ENCODE measurements around the gene NOP56. TPM values are rescaled to one million over a fixed set of nuclear protein-coding genes. Genes with fewer than 3 reads are reported as not detected.
"Not testable (repeated sequence)": the region's sequence is repeated elsewhere in the genome, so short reads cannot be mapped to it uniquely, and the experiment has no call there.

NOP56 gene
- total RNA-seq, 1 donor from 2014 or later, result 30.4 TPM

DNA sequence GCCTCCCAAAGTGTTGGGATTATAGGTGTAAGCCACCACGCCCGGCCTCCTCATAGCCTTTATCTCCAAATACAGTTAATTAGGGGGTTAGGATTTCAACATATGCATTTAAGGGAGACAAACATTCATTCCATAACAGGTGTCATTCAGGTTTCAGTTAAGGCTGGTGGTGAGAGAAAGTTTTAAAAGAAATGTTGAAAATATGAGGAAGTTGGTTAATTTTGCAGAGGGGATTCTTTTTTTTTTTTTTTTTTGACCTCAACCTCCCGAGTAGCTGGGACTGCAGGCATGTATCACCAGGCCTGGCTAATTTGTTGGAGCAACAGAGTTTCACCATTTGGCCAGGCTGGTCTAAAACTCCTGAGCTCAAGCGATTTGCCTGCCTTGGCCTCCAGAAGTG, 27.6 kb downstream of the NOP56 start:
- no peak for ATAC-seq
- DNase-seq (ENCODE audit: low spot score), result no peak

DNA sequence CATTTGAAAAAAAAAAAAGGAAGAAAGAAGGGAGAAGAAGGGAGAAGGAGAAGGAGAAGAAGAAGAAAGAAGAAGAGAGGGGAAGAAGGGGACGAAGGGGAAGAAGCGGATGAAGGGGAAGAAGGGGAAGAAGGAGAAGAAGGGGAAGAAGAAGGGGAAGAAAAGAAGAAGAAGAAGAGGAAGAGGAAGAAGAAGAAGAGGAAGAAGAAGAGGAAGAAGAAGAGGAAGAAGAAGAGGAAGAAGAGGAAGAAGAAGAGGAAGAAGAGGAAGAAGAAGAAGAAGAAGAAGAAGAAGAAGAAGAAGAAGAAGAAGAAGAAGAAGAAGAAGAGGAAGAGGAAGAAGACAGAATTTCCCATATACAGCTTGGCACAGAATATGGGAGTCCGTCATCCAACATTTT, 29.6 kb downstream of the NOP56 start:
- ATAC-seq; DNase-seq (ENCODE audit: low spot score): not testable (repeated sequence)

DNA sequence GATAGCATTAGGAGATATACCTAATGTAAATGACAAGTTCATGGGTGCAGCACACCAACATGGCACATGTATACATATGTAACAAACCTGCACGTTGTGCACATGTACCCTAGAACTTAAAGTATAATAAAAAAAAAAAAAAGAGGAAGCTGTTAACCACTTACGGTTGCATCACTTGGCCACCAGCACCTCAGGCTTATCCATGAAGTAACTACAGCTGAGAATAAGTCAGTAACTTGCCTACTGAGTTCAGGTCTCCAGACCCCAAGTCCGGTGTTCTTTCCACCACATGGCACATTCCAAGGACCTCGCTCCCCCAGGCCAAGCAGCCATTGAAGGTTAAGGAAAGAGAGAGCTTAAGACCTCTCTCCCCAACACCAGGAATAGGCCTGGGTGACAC, 32.4 kb downstream of the NOP56 start:
- not testable (repeated sequence) for ATAC-seq; DNase-seq (ENCODE audit: low spot score)

DNA sequence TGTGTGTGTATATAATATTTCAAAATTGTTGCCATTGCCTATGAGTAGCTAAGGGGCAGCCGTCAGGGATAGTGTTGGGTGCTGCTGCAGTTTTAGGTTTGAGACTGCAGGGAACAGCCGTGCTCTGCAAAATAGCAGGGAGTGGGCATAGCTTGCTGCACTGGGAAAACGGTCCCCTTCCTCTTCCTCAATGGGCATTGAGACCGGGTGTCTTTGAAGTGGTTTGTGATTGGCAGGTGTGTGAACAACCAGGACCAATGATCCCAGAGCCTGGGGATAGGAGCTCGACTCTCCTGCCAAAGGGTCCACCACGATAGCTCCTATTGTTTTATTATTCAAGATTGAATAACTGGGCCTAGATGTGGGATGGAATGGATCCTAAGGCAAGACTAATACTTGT, 35.1 kb downstream of the NOP56 start:
- DNase-seq (ENCODE audit: low spot score) (no peak), ATAC-seq (no peak)

DNA sequence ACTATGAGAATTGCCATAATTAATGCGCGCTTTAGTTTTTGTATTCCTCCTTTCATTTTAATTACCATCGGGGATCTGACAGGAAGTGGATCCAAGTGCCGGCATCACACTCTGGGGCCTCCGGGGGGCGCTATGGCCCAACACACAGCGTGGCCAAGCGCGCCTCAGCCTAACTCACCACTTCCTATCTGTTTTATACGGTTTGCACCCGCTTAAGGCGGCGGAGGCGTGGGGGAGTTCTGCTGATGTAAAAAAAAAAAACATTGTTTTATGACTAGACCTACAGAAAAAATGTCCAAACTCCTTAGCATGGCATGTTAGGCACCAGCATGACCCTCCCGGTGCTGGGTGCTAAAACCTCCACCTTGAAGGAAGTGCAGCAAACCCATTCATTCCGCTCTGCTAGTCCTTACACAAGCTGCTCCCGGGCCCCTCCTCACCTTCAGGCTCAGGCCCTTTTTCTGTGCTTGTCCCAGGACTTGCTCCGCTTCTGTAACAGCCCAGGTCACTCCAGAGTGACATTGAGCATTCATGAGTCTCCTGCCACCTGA, 35.7 kb downstream of the NOP56 start:
- ATAC-seq (peak; percentile 48), DNase-seq (ENCODE audit: low spot score) (no peak)

DNA sequence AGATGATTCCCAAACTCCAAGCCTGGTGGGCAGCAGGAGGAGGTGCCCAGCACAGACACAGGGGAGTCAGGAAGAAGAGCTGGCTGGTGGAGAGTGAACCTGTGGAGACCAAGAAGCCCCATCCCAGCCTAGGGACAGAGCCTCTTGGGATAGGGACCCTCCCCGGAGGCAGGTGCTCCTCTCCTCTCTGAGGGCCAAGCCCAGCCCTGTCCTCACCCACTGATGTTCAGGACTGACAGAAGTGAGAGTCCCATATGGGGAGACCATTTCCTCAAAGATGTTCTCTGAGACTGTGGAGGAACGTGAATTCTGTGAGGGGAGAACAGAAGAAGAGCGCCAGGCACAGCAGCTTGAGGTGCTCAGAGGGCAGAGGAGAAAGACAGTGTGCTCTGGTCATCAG, 37.8 kb downstream of the NOP56 start:
- no peak for ATAC-seq
- no peak for DNase-seq (ENCODE audit: low spot score)

DNA sequence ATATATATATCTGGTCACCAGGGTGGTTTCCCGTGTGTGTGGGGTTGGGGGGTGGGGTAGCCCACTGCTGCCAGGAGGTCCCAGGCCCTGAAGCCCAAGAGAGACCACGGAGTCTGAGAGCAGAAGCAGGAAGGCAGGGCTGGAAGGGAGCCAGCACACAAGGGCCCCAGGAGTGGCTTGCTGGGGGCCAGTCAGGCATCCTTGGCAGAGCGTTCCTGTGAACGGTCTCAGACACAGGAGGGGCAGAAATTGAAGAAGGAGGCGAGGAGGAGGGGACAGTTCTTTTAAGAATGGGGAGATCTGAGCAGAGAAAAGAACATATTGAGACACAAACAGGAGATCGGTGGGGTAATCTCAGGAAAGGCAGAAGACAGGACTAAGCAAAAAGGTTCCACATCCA, 38.3 kb downstream of the NOP56 start:
- no peak for DNase-seq (ENCODE audit: low spot score)
- ATAC-seq, result no peak

DNA sequence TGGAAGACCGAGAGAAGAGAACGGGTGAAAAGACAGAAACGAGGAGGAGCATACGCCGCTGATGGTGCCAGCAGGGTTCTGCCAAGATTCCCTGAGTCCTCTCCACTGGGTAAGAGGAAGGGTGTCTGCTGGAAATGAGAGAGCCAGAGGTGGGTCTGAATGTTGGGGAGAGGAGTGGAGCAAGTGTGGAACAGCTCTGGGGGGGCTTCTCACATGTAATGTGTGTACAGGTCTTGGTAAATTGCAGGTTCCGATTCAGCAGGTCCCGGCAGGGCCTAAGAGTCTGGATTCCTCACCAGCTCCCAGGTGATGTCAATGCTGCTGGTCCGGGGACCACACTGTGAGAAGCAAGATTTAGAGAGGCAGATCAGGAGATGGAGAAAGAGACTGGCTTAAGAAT, 38.7 kb downstream of the NOP56 start:
- ATAC-seq (no peak), DNase-seq (ENCODE audit: low spot score) (no peak)

DNA sequence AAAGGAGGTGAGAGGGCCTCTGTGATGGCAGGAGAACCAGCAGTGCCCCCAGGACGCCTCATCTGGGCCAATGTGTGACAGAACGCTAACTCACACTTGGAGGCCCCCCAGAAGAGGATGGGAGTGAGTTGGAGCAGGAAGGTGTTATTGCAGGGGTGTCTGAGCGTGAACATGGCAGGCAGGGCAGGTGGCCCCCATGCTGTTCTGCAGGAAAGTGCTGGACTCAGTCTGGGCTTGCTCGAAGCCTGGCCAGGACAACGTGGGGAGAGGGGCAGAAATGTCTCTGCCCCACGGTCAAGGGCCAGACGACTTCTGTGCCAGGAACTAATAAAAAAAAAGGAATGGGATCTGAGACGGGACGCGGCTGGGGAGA, 39.2 kb downstream of the NOP56 start:
- DNase-seq (ENCODE audit: low spot score), result no peak
- ATAC-seq, result no peak

DNA sequence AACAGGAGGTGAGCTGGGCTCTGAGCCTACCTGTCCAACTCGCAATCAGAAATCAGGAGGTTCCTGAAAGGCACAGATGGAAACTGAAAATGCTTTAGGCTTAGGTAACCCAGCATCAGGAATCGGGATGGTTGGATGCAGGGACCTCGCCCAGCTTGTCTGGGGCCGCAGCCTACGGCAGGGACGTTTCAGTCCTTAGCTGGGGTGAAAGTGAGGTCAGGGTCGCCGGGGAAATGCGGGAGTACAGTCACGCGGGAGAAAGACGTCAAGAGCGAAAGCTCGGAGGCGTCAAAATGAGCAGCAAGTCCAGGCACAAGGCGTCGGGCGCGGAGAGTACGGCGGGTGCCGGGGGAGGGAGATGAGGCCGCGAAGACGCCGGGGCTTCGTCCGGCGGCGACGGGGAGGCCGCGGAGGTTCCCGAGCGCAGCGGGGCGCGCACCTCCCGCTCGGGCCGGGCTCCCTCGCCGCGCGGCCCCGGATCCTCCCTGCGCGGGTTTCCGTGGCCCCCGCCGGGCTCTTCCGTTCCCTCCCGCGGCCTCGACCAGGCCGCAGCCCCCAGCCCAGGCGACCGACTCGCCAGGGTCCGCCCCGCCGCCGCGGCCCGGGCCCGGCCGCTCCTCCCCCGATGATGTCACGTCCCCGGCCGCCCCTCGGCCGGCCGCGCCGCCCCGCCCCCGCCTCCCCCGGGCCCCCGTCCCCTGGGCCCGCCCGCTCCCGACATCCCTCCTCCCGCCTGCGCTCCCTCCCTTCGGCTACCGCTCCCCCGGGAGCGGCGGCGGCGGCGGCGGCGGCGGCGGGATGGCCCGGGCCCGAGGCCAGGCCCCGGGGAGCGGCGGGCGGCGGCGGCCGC, 39.8 kb downstream of the NOP56 start, which contains the start of gene EBF4:
EBF4 (plus strand) TSS at position 745 of the 850 bp plus-strand sequence. CDS start 866 bp downstream, outside the sequence.
- ATAC-seq, result peak; percentile 51
- DNase-seq (ENCODE audit: low spot score), result no peak

DNA sequence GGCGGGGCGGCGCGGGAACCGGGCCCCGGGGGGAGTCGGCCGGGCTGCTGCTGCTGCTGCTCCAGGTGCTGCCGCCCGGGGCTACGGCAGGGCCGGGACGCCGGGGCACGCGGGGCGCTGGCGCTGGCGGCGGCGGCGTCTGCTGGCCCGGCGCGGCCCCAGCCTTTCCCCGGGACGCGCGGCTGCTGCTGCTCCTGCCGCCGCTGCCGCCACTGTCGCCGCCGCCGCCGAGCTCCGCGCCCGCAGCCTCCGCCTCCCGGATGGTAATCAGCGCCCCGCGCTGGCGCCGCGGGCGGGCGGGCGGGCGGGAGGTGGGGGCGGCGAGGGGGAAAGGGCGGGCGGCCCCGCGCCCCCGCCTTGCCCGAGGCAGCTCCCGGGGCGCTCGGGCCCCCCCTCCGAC, 40.5 kb downstream of the NOP56 start:
- ATAC-seq, result peak; percentile 17
- no peak for DNase-seq (ENCODE audit: low spot score)

DNA sequence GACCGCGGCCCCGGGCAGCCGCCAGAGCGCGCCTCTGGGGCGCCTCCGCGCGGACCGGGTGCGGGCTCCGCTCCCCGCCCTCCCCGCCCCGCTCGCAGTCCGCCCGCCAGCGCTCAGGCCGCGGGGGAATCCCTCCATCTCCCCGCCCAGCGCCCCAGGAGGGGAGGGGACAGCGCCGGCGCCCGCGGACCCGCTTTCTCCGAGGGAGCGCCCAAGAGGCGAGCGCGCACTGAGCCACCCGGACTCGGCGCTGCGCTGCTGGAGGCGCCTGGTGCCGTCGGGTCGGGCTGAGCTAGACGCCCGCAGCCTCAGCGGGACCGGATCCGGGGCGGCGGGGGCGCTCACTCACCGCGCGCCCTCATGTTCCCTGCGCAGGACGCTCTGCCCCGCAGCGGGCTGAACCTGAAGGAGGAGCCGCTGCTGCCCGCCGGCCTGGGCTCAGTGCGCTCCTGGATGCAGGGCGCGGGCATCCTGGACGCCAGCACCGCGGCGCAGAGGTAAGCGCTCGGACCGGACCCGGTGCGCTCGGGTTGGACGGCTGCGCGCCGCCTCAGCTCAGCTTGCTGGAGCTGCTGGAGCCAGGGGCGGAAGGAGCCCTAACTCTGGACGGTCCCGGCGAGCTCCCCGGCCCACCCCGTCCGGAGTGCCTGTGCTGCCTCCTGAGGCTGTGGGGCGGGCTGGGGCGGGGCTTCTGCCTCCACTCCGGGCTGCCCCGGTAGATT, 41.0 kb downstream of the NOP56 start:
- ATAC-seq (peak; percentile 36), DNase-seq (ENCODE audit: low spot score) (no peak)

DNA sequence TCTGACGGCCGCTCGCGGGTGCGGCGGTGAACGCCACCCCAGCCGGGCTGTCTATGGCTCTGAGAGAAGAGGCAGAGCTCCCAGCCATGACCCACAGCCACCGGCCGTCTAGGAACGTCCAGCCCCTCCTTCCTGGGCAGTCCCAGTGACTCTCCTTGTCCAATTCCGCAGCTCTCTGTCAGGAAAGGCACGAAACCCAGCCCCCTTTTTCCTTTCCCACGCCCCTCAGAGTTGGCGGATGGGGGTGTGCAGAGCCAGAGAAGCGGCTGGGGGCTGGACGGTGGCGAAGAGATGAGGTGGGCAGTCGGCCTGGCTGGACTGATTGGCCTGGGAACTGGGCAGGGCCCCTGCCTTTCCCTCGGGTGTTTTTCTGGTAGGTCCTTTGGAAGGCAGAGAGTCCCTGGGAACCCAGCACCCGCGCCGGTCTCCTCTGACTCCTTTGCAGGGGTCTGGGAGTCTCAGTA, 41.6 kb downstream of the NOP56 start:
- peak; percentile 41 for DNase-seq (ENCODE audit: low spot score)
- no peak for ATAC-seq

DNA sequence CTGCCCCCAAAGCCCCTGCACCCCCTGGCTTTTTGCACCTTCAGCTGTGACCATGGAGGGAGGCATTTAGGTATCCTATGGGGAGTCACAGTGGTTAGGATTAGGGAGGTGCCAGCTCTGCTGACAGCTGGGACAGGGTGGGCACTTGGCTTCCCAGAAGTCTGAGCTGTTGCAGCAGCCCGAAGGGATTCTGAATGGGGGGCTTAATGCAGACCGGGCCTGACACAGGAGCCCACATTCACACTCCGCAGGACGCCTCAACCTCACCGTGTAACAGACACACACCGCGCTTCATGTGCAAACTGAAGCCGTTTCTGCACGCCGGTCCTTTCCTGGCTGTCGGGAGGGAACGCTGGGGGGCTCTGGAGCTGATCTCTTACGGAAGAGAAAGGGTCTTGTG, 42.1 kb downstream of the NOP56 start:
- no peak for ATAC-seq
- DNase-seq (ENCODE audit: low spot score), result peak; percentile 34

DNA sequence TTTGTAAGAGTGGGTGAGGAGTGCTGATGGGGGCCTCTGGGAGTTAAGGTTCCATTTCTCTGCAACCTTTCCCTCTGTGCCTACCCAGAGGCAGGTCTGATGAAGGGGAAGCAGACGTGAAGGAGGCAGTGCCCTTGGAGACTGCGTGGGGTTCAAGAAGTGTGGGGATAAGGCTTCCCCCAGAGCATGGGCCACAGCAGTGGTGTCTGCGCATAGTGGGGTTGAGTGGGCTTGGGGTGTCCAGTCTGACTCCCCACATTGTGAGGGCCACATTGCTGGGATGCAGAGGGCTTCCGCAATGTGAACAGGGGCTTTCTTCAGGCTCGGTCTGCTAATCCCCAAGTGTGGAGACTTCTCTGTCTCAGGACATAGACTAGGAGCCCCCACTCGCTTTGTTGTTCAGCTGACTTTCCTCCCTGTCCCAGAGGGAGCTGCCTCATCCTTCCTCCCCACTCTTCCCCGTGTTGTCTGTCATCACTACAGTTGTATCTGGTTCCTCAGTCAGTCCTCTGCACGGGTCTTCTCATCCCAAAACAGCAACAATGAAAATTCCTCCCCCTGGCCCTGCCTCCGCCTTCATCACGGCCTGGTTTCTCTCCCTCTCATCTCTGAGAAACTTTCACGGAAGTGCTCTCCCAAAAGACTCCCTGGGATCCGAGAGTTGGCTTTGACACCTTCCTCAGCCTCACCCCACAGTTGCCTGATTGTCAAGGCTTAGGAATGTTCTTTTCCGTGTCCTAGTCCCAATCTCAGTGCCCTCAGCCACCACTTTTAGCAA, 43.0 kb downstream of the NOP56 start:
- ATAC-seq (no peak), DNase-seq (ENCODE audit: low spot score) (peak; percentile 30)

DNA sequence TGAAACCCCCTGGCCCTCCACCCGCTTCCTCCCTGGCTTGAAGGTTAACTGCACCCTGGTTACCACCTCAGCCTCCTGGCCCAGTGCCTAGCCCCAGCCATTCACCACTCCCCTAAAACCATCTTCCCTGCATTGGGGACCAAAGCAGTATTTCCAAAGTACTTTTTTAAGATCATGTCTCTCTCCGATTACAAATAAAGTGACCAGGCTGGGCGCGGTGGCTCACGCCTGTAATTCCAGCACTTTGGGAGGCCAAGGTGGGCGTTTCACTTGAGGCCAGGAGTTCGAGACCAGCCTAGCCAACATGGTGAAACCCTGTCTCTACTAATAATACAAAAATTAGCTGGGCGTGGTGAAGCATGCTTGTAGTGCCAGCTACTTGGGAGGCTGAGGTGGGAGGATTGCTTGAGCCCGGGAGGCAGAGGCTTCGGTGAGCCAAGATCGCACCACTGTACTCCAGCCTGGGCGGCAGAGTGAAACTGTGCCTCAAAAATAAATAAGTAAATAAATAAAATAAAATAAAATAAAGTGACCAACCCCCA, 43.6 kb downstream of the NOP56 start:
- not testable (repeated sequence) for ATAC-seq
- DNase-seq (ENCODE audit: low spot score), result peak; percentile 35

DNA sequence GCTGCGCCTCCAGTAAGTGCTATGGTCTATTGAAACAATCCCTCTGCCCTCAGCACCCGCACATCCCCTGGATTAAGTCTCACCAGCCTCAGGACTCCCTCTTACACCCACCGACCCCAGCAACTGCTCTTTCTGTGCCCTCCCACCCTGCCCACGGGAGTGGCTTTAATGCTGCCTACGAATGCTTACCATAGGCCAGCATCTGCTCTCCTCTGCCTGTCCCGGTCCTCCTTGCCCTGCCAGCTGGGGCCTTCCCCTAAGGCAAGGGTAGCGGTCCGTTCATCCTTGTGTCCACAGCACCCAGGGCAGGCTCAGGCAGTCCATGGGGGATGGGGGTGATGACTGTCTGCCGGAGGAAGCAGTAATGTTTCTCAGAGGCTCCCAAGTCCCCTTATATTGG, 44.2 kb downstream of the NOP56 start:
- DNase-seq (ENCODE audit: low spot score), result peak; percentile 29
- no peak for ATAC-seq

DNA sequence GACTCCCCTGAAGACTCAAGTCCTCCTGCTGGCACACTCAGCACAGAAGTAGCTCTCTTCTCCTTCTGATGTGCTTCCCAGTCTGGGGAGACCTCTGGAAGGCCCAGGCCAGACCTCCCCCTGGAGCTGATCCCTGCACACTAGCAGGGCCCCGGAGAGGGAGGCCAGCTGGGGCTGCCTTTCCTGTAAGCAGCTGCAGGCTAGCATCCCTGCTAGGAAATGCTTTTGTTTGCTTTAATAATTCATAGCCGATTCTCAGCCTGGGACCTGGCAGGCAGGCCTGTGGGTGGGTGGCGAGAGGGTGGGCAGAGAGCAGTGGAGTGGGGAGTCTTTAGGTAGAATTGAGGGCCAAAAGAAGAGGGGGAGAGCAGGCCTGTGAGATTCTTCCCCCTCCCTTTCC, 45.3 kb downstream of the NOP56 start:
- no peak for ATAC-seq
- peak; percentile 8 for DNase-seq (ENCODE audit: low spot score)

DNA sequence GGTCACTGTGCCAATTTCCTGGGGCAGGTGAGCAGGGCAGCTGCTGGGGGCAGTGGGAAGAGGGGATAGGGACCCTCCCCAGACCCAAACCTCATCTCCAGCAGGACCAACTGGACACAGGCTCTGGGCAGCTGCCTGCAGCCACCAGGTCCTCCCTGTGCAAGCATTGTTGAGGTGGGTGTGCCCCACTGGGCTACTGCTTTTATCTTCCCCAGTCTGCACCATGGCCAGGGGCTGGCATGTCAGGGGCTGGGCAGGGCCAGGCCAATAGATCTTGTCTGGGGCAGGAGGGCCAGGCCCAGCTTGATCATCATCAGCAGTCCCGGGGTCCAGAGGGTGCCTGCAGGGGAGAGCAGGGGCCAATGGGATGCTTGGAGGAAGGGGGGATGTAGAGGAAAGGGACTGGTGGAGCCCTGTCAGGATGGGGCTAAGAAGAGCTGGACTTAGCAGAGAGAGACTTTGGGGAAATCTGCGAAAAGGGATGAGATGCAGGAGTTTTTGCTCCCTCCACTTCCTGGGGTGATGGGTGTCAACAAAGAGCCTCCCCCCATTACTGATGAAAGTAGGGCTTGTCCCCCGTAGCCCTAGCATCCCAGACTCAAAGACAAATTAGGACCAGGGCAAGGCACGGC, 45.9 kb downstream of the NOP56 start:
- ATAC-seq, result no peak

DNA sequence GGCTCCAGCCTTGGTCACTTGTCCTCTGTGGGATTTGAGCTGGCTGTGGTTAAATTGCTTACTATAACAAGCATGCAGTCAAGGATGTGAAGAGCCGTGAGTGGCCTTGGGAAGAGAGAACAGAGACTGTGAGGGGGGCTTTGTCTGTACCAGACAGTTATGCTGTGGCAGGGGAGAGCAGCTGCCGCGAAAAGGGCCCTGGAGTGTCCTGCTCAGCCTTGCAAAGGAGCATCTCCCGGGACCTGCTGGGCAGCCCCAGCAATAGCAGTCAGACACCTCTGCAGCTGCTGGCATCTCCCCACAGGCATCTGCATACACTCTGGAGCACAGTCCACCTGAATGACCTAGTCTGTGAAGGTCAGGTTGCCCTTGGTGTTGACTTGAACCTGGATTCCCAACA, 46.5 kb downstream of the NOP56 start:
- ATAC-seq, result no peak

More for the DNA sequence above, 45.9 kb downstream of the NOP56 start:
- peak; percentile 32 for DNase-seq (ENCODE audit: low spot score)

More for the DNA sequence above, 46.5 kb downstream of the NOP56 start:
- peak; percentile 21 for DNase-seq (ENCODE audit: low spot score)
